ENCODE measurements around the gene VANGL2.

GRCh38 chr1:160363951-160364735 is 36.2 kb upstream of the VANGL2 start:
- TF ChIP-seq CTCF (IDR thresholded peaks at IDR 0.05; ENCODE audit: low read depth, low read length, missing input control) (no peak), FOXA1 (IDR thresholded peaks at IDR 0.05) (no peak), RAD21 (IDR thresholded peaks at IDR 0.05) (no peak), REST (IDR thresholded peaks at IDR 0.05) (no peak), MAX (IDR thresholded peaks at IDR 0.05) (no peak), YY1 (IDR thresholded peaks at IDR 0.05) (no peak), ZBTB33 (IDR thresholded peaks at IDR 0.05) (no peak), ATF3 (IDR thresholded peaks at IDR 0.05) (no peak), TAF1 (conservative IDR thresholded peaks at IDR 0.05) (no peak)

Data from liver (tissue), 3 donors.